Caco-2 (cell line): ENCODE data around the gene TUFM. TPM values are rescaled to one million over a fixed set of nuclear protein-coding genes. Genes with fewer than 3 reads are reported as not detected.
"Not testable (repeated sequence)": the region's sequence is repeated elsewhere in the genome, so short reads cannot be mapped to it uniquely, and the experiment has no call there.

ENCODE experiments used
- BruUV-seq: library from RNA; stranded (reverse); fragments of 400-500 nt; replicated peaks from 2 replicates; lab custom pipeline; 2021; lab: Mats Ljungman, UMichigan
- CTCF ChIA-PET: fragments of 300-600 bp; sonication (Branson Sonifier 250); formaldehyde crosslinking; loops from one replicate; lab custom pipeline; 2022; ENCODE audit warnings: antibody characterized with exemption; lab: Charles Lee
- POLR2A ChIA-PET: fragments of 300-600 bp; sonication (Branson Sonifier 250); formaldehyde crosslinking; loops from one replicate; lab custom pipeline; 2022; ENCODE audit warnings: antibody characterized with exemption; lab: Charles Lee
- DNase-seq, 2 experiments: peaks; one replicate each; pipeline versions ENCODE4 v3.0.0 to v3.0.0-alpha.2; 2020 to 2022
- H3K27me3 ChIP-seq: replicated peaks from 2 replicates; pipeline ENCODE4 v1.6.0; 2011; ENCODE audit warnings: low read length; ENCODE audit not compliant: control insufficient read depth, insufficient read depth
- H3K36me3 ChIP-seq: 2 replicates; pipeline ENCODE4 v1.5.1; 2011; ENCODE audit warnings: low read length; ENCODE audit not compliant: control insufficient read depth, insufficient read depth
- H3K4me1 ChIP-seq: fragments of 250-450 bp; sonication (Bioruptor Pico); 2 replicates; pipeline ENCODE4 v1.5.1; 2020; ENCODE audit warnings: mild to moderate bottlenecking
- H3K4me3 ChIP-seq: 2 replicates; pipeline ENCODE4 v1.5.1; 2011; ENCODE audit warnings: low read depth, mild to moderate bottlenecking, control low read depth, low read length
- H3K9me3 ChIP-seq: fragments of 250-450 bp; sonication (Bioruptor Pico); 2 replicates; pipeline ENCODE4 v1.5.1; 2020; ENCODE audit warnings: mild to moderate bottlenecking, moderate library complexity
- H3K27ac Mint-ChIP-seq: one replicate; pipeline ENCODE4 v1.8.0; 2022; ENCODE audit warnings: mixed read lengths; ENCODE audit not compliant: unreplicated experiment
- H3K27me3 Mint-ChIP-seq: one replicate; pipeline ENCODE4 v1.8.0; 2022; ENCODE audit warnings: mixed read lengths; ENCODE audit not compliant: insufficient read depth, unreplicated experiment
- H3K36me3 Mint-ChIP-seq: one replicate; pipeline ENCODE4 v1.8.0; 2022; ENCODE audit warnings: mild to moderate bottlenecking, mixed read lengths; ENCODE audit not compliant: insufficient read depth, unreplicated experiment
- H3K4me1 Mint-ChIP-seq: one replicate; pipeline ENCODE4 v1.8.0; 2022; ENCODE audit warnings: low read depth, mixed read lengths; ENCODE audit not compliant: unreplicated experiment
- H3K4me3 Mint-ChIP-seq: one replicate; pipeline ENCODE4 v1.8.0; 2022; ENCODE audit warnings: mild to moderate bottlenecking, moderate library complexity, mixed read lengths; ENCODE audit not compliant: unreplicated experiment
- H3K9me3 Mint-ChIP-seq: one replicate; pipeline ENCODE4 v1.8.0; 2022; ENCODE audit warnings: mixed read lengths; ENCODE audit not compliant: unreplicated experiment
- CTCF ChIP-seq, 2 experiments: fragments of 200-600 bp in 1 of 2; IDR thresholded peaks; 1 replicate in 1 of 2; 2 replicates in 1 of 2; pipeline versions ENCODE4 v1.5.1 to v1.8.0; 2011 to 2022; ENCODE audit warnings: antibody characterized with exemption in 1 of 2, control low read depth in 1 of 2, inconsistent platforms in 1 of 2, low read depth in 1 of 2, low read length in 1 of 2, mild to moderate bottlenecking in 1 of 2, moderate library complexity in 1 of 2; ENCODE audit not compliant: insufficient read depth in 1 of 2, severe bottlenecking in 1 of 2, unreplicated experiment in 1 of 2
- intact Hi-C: fragments of 100-400 bp; cut with micrococcal nuclease; formaldehyde crosslinking; loops from one replicate; pipeline ENCODE4 v1.10.0; 2022; ENCODE audit not compliant: unreplicated experiment
- total RNA-seq: library from RNA; stranded (reverse); gene quantifications from 2 replicates; pipeline ENCODE4 v1.2.3, GENCODE V29; 2022

TUFM gene
- total RNA-seq, 1 experiment from 2014 or later: 207 TPM

- intact Hi-C loops: no loop called here
- no peaks in the 10 kb centered on the region for H3K27me3 Mint-ChIP-seq
- CTCF ChIA-PET: interaction anchor here (0.6 kb wide), 1 partner anchor 63 kb away, joined by 3 read pairs; no protein-coding TSS in a partner anchor
Observed at GRCh38 chr16:28891964-28892890, 46.1 kb upstream of the TUFM start.

DNA sequence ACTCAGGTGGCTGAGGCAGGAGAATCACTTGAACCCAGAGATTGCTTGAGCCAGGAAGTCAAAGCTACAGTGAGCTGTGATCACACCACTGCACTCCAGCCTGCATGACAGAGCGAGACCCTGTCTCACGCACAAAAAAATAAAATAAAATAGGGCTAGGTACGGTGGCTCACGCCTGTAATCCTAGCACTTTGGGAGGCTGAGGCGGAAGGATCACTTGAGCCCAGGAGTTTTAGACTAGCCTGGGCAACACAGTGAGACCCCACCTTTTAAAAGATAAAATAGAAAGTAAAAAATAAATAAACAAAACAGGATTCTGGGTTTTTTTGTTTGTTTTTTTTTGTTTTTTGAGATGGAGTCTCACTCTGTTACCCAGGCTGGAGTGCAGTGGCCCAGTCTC is 44.2 kb upstream of the TUFM start:
- POLR2A ChIA-PET: not testable (repeated sequence)

More at GRCh38 chr16:28891964-28892890, 46.1 kb upstream of the TUFM start:
- DNase-seq: no peak
- BruUV-seq: no TSS peak
- POLR2A ChIA-PET: no interaction called here
- Mint-ChIP-seq H3K4me3 (no peak overlapping the region), H3K9me3 (no peaks in the 10 kb centered on the region), H3K4me1 (no peaks in the 10 kb centered on the region), H3K36me3 (no peaks in the 10 kb centered on the region), H3K27ac (no peak overlapping the region)
- H3K4me3 ChIP-seq: no peak overlapping the region
- no peaks in the 10 kb centered on the region for H3K4me1 ChIP-seq
- no peaks in the 10 kb centered on the region for H3K36me3 ChIP-seq
- H3K9me3 ChIP-seq: no peaks in the 10 kb centered on the region
- no peaks in the 10 kb centered on the region for H3K27me3 ChIP-seq
- TF ChIP-seq CTCF (IDR thresholded peaks at IDR 0.05; ENCODE audit: insufficient read depth in 1 of 2, low read depth in 1 of 2, low read length in 1 of 2, severe bottlenecking in 1 of 2, unreplicated experiment in 1 of 2): no peak

GRCh38 chr16:28886945-28887344 is 40.8 kb upstream of the TUFM start:
- Histone ChIP-seq H3K9me3 (no peaks in the 10 kb centered on the region), H3K27me3 (no peaks in the 10 kb centered on the region), H3K4me3 (no peak overlapping the region), H3K36me3 (no peaks in the 10 kb centered on the region), H3K4me1 (no peaks in the 10 kb centered on the region)
- intact Hi-C loops: no loop called here
- no peak for TF ChIP-seq CTCF (IDR thresholded peaks at IDR 0.05; ENCODE audit: insufficient read depth in 1 of 2, low read depth in 1 of 2, low read length in 1 of 2, severe bottlenecking in 1 of 2, unreplicated experiment in 1 of 2)
- Mint-ChIP-seq H3K27ac (no peak overlapping the region), H3K9me3 (no peaks in the 10 kb centered on the region), H3K4me1 (no peaks in the 10 kb centered on the region), H3K4me3 (no peak overlapping the region), H3K36me3 (no peaks in the 10 kb centered on the region), H3K27me3 (no peaks in the 10 kb centered on the region)
- DNase-seq: no peak
- no TSS peak for BruUV-seq
- ChIA-PET POLR2A (no interaction called here), CTCF (no interaction called here)

More for the DNA sequence above, 44.2 kb upstream of the TUFM start:
- intact Hi-C loops, H3K4me1 Mint-ChIP-seq, DNase-seq, CTCF ChIA-PET, H3K36me3 Mint-ChIP-seq, H3K27me3 ChIP-seq, H3K27me3 Mint-ChIP-seq, H3K36me3 ChIP-seq, BruUV-seq, H3K27ac Mint-ChIP-seq, H3K4me3 Mint-ChIP-seq, H3K4me1 ChIP-seq, H3K9me3 Mint-ChIP-seq, H3K9me3 ChIP-seq, H3K4me3 ChIP-seq: not testable (repeated sequence)
